Neural cell (in vitro differentiated cells): ENCODE measurements around the gene LGR4.

Source experiments
- CTCF ChIP-seq: fragments of 450-650 bp; IDR thresholded peaks from 2 replicates; pipeline ENCODE4 v1.5.1; 2014; ENCODE audit warnings: antibody characterized with exemption, mild to moderate bottlenecking, moderate library complexity; ENCODE audit not compliant: poor library complexity, severe bottlenecking
- EP300 ChIP-seq: fragments of 450-650 bp; conservative IDR thresholded peaks from 2 replicates; pipeline ENCODE4 v1.6.1; 2014; ENCODE audit warnings: antibody characterized with exemption, mild to moderate bottlenecking, moderate library complexity; ENCODE audit not compliant: poor library complexity, severe bottlenecking
- EZH2 ChIP-seq: fragments of 200-600, 300-800 bp; shearing (Covaris generic), sonication (generic); IDR thresholded peaks from 2 replicates; pipeline ENCODE4 v1.6.1; 2014; ENCODE audit warnings: antibody characterized with exemption, low read length, borderline replicate concordance, mild to moderate bottlenecking; ENCODE audit not compliant: insufficient read depth, poor library complexity, severe bottlenecking
- POLR2AphosphoS5 ChIP-seq: IDR thresholded peaks from 2 replicates; pipeline ENCODE4 v1.6.1; 2012
- REST ChIP-seq: IDR thresholded peaks from 2 replicates; pipeline ENCODE4 v1.6.1; 2012; ENCODE audit warnings: borderline replicate concordance
- TAF1 ChIP-seq: IDR thresholded peaks from 2 replicates; pipeline ENCODE4 v1.6.1; 2012; ENCODE audit warnings: low read depth

GRCh38 chr11:27402450-27402849 is 70.1 kb downstream of the LGR4 start:
- TF ChIP-seq CTCF (no peak), EZH2 (no peak), EP300 (no peak), TAF1 (no peak), POLR2AphosphoS5 (no peak), REST (no peak)
